Natural killer cell treated with Interleukin-12 subunit alpha and Interleukin-12 subunit beta and Interleukin-15 and Interleukin-18, amount 100 ng/mL, for 72 hours (primary cell): ENCODE results near the gene GABRA6. TPM values are rescaled to one million over a fixed set of nuclear protein-coding genes. Genes with fewer than 3 reads are reported as not detected.
"Not testable (repeated sequence)": the region's sequence is repeated elsewhere in the genome, so short reads cannot be mapped to it uniquely, and the experiment has no call there.

Experiments
- ATAC-seq, 2 donors: fragments of 150-1000 bp; cut with Tn5 transposase in 1 of 2; sonication (Bioruptor Pico), chemical (Tn5 transposase) in 1 of 2; 2 replicates each; pipeline ENCODE4 v1.10.0; 2021
- DNase-seq: peaks from one replicate; pipeline ENCODE4 v3.0.0; 2022; ENCODE audit warnings: low spot score
- H3K27ac Mint-ChIP-seq, 2 donors: 1 replicate in 1 of 2; 2 replicates in 1 of 2; pipeline ENCODE4 v1.8.0; 2022; ENCODE audit warnings: mixed read lengths in 2 of 2, mild to moderate bottlenecking in 1 of 2, moderate library complexity in 1 of 2
- H3K27me3 Mint-ChIP-seq, 2 donors: 1 replicate in 1 of 2; 2 replicates in 1 of 2; pipeline ENCODE4 v1.8.0; 2022; ENCODE audit warnings: mixed read lengths in 2 of 2
- H3K36me3 Mint-ChIP-seq: one replicate; pipeline ENCODE4 v1.8.0; 2022; ENCODE audit warnings: mixed read lengths
- H3K4me1 Mint-ChIP-seq, 2 donors: 1 replicate in 1 of 2; 2 replicates in 1 of 2; pipeline ENCODE4 v1.8.0; 2022; ENCODE audit warnings: low read depth in 2 of 2, mixed read lengths in 2 of 2, mild to moderate bottlenecking in 1 of 2
- H3K4me3 Mint-ChIP-seq: one replicate; pipeline ENCODE4 v1.8.0; 2022; ENCODE audit warnings: mixed read lengths
- H3K9me3 Mint-ChIP-seq: 2 replicates; pipeline ENCODE4 v1.8.0; 2022; ENCODE audit warnings: mixed read lengths
- total RNA-seq, 2 donors: library from RNA; stranded (reverse); gene quantifications; one replicate each; pipeline ENCODE4 v1.2.3, GENCODE V29; 2022

Gene GABRA6
- total RNA-seq: not detected

- Mint-ChIP-seq H3K4me3 (no peak within 1 kb of the TSS), H3K36me3 (no peaks in the 10 kb centered on the region), H3K9me3 (peaks cover 9% of the 10 kb centered on the region), H3K27ac (no peak within 1 kb of the TSS), H3K4me1 (no peaks in the 10 kb centered on the region), H3K27me3 (no peaks in the 10 kb centered on the region)
- DNase-seq (no peak), ATAC-seq (no peak)
Observed at GRCh38 chr5:161685461-161685860, at the start of gene GABRA6. Gene GABRA6 (plus strand): TSS chr5:161685721. CDS start chr5:161685990, 269 bp downstream.

DNA sequence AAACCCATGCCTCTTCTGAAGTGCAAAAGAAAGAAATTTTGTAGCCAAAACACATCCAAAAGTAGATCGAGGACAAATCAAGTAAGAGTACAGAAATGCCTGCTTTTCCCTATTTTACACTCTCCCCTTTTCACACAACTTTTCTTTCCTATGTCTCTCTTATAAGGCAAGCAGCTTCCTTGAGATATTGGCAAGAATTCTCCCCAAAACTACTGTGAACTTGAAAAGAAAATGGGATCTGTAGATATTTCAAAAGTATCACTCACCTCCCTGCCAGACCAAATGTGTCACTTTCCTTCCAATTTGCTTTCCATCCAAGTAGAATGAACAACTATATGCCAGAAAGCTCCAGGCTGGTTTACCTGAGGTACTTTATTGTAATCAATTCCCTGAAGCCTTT, 47.9 kb upstream of the GABRA6 start:
- no peak for DNase-seq
- Mint-ChIP-seq H3K27ac (no peak overlapping the region), H3K27me3 (no peaks in the 10 kb centered on the region), H3K4me3 (no peak overlapping the region), H3K4me1 (no peaks in the 10 kb centered on the region), H3K9me3 (peaks cover 11% of the 10 kb centered on the region), H3K36me3 (no peaks in the 10 kb centered on the region)
- no peak for ATAC-seq

GRCh38 chr5:161641444-161641843, 44.1 kb upstream of the GABRA6 start:
- H3K36me3 Mint-ChIP-seq: no peaks in the 10 kb centered on the region
- H3K9me3 Mint-ChIP-seq: peaks cover 11% of the 10 kb centered on the region
- H3K4me3 Mint-ChIP-seq: no peak overlapping the region
- DNase-seq (no peak), ATAC-seq (no peak)
- no peaks in the 10 kb centered on the region for H3K27me3 Mint-ChIP-seq
- H3K27ac Mint-ChIP-seq: no peak overlapping the region
- no peaks in the 10 kb centered on the region for H3K4me1 Mint-ChIP-seq

DNA sequence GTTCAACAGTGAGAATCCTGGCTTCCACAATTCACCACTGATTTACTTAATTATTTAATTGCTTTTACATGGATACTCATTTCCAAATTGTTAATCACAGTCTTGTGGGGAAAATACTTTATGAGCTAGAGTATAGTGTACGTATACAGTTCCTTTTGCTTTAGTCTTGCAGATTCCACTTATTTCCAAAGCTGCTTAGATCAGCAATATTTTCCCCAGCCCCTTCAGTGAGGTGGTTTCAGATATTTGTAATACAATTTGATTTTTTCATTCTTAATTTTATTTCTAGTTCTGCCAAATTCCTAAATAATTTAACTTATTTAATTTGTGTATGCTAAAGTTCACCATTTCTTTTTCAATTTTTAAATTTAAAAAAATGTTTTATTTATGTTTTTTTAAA, 40.3 kb upstream of the GABRA6 start:
- DNase-seq (no peak), ATAC-seq (no peak)
- Mint-ChIP-seq H3K4me1 (no peaks in the 10 kb centered on the region), H3K27me3 (no peaks in the 10 kb centered on the region), H3K27ac (no peak overlapping the region), H3K9me3 (peaks cover 7% of the 10 kb centered on the region), H3K4me3 (no peak overlapping the region), H3K36me3 (no peaks in the 10 kb centered on the region)

DNA sequence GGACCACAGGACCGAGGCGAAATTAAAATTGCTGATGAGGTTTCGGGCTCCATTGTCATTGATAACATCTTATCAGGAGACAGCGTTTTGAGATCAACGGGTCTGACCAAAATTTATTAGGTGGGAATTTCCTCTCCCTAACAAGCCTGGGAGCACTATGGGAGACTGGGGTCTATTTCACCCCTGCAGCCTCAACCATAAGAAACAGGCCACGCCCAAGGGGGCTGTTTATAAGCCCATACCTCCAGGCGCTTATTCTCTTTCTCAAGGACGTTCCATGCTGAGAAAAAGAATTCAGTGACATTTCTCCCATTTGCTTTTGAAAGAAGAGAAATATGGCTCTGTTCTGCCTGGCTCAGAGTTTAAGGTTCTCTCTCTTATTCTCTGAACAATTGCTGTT, 33.6 kb upstream of the GABRA6 start:
- not testable (repeated sequence) for H3K27ac Mint-ChIP-seq, H3K36me3 Mint-ChIP-seq
- peaks cover 24% of the 10 kb centered on the region for H3K9me3 Mint-ChIP-seq

GRCh38 chr5:161660806-161661205, 24.7 kb upstream of the GABRA6 start:
- Mint-ChIP-seq H3K27me3 (no peaks in the 10 kb centered on the region), H3K36me3 (no peaks in the 10 kb centered on the region), H3K4me3 (no peak overlapping the region)

More for the DNA sequence above, 33.6 kb upstream of the GABRA6 start:
- H3K4me3 Mint-ChIP-seq, DNase-seq, H3K27me3 Mint-ChIP-seq, ATAC-seq, H3K4me1 Mint-ChIP-seq: not testable (repeated sequence)

GRCh38 chr5:161663431-161663830, 22.1 kb upstream of the GABRA6 start:
- no peak for ATAC-seq
- no peak for DNase-seq
- Mint-ChIP-seq H3K27me3 (no peaks in the 10 kb centered on the region), H3K36me3 (no peaks in the 10 kb centered on the region), H3K4me1 (no peaks in the 10 kb centered on the region), H3K27ac (no peak overlapping the region), H3K4me3 (no peak overlapping the region), H3K9me3 (peaks cover 19% of the 10 kb centered on the region)

More at GRCh38 chr5:161660806-161661205, 24.7 kb upstream of the GABRA6 start:
- DNase-seq (no peak), ATAC-seq (no peak)
- Mint-ChIP-seq H3K9me3 (peaks cover 17% of the 10 kb centered on the region), H3K4me1 (no peaks in the 10 kb centered on the region), H3K27ac (no peak overlapping the region)

- Mint-ChIP-seq H3K4me3 (no peak overlapping the region), H3K36me3 (no peaks in the 10 kb centered on the region), H3K9me3 (peaks cover 6% of the 10 kb centered on the region), H3K4me1 (no peaks in the 10 kb centered on the region), H3K27ac (no peak overlapping the region), H3K27me3 (no peaks in the 10 kb centered on the region)
- no peak for ATAC-seq
- DNase-seq: no peak
Observed at GRCh38 chr5:161676103-161676502, 9.4 kb upstream of the GABRA6 start.

DNA sequence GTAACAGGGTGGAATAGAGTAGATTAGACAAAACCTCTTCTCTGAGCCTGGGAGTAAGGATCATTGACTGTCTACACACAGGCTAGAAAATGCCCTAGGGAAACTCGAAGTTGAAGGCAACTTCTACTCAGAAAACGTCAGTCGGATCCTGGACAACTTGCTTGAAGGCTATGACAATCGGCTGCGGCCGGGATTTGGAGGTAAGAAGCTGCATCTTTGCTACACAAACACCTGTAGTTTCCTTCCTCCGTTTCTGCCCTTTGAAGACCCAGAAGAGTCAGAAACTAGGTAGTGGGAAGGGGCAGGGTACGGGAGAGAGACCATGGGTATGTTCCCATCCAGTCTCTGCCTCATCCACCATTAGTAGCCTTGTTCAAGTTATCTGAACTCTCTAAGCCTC, 628 bp downstream of the GABRA6 start:
- Mint-ChIP-seq H3K36me3 (no peaks in the 10 kb centered on the region), H3K4me3 (no peak overlapping the region), H3K4me1 (no peaks in the 10 kb centered on the region), H3K9me3 (peaks cover 9% of the 10 kb centered on the region), H3K27ac (no peak overlapping the region), H3K27me3 (no peaks in the 10 kb centered on the region)
- ATAC-seq (no peak), DNase-seq (no peak)

GRCh38 chr5:161686881-161687280, 1.4 kb downstream of the GABRA6 start:
- no peak for DNase-seq
- Mint-ChIP-seq H3K27ac (no peak overlapping the region), H3K9me3 (peaks cover 9% of the 10 kb centered on the region), H3K36me3 (no peaks in the 10 kb centered on the region), H3K4me1 (no peaks in the 10 kb centered on the region), H3K27me3 (no peaks in the 10 kb centered on the region), H3K4me3 (no peak overlapping the region)
- no peak for ATAC-seq

DNA sequence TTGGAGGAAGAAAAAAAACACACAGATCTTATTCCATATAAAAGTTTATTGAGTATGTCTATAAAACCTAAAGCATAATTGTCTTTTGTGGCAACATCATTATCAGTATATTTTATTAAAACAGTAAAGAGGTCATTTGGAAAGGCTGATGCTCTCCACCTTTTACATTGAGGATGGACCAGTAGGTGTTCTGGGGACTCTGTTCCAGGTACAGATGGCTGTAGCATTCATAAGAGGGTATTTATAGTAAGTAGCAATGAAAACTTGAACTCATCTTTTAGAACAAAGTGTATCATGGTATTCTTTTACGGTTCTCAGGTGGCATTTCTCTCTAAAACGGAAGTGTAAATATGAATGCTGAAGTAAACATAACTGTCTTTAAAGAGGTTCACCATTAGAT, 1.8 kb downstream of the GABRA6 start:
- H3K27me3 Mint-ChIP-seq: no peaks in the 10 kb centered on the region
- no peak for ATAC-seq

DNA sequence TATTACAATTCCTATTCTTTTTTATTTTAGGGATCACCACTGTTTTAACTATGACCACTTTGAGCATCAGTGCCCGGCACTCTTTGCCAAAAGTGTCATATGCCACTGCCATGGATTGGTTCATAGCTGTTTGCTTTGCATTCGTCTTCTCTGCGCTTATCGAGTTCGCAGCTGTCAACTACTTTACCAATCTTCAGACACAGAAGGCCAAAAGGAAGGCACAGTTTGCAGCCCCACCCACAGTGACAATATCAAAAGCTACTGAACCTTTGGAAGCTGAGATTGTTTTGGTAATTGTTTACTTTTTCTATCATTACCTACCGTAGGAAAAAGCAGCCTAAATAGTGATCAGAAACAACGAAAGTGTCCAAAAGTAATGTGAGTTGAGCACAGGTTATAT, 6.4 kb downstream of the GABRA6 start:
- ATAC-seq (no peak), DNase-seq (no peak)
- H3K4me1 Mint-ChIP-seq: no peaks in the 10 kb centered on the region
- peaks cover 3% of the 10 kb centered on the region for H3K9me3 Mint-ChIP-seq
- no peak overlapping the region for H3K4me3 Mint-ChIP-seq
- H3K36me3 Mint-ChIP-seq: no peaks in the 10 kb centered on the region
- H3K27ac Mint-ChIP-seq: no peak overlapping the region
- H3K27me3 Mint-ChIP-seq: no peaks in the 10 kb centered on the region

More for the DNA sequence above, 1.8 kb downstream of the GABRA6 start:
- H3K9me3 Mint-ChIP-seq: peaks cover 9% of the 10 kb centered on the region
- no peak overlapping the region for H3K27ac Mint-ChIP-seq
- no peaks in the 10 kb centered on the region for H3K4me1 Mint-ChIP-seq
- H3K4me3 Mint-ChIP-seq: no peak overlapping the region
- no peak for DNase-seq
- H3K36me3 Mint-ChIP-seq: no peaks in the 10 kb centered on the region

DNA sequence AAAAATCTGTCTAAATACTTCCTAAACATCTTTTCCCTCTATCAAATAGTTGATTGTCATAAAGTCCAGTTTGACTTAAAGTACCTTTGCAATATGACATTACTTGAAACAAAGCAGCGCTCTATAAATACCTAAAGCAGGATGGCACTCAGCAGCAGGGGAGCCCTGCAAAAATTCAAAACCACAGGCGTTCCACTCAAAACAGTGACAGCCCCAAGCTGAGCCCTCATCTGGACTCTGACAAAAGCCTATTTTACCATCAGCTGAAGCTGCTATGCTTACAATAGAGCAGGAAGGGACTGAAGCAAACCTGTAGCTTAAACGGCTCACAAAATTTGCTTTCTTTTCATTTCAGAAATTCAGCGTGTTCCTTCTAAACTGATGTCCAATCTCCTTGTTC, 11.5 kb downstream of the GABRA6 start:
- peaks cover 16% of the 10 kb centered on the region for H3K9me3 Mint-ChIP-seq
- ATAC-seq: no peak
- H3K4me3 Mint-ChIP-seq: no peak overlapping the region
- no peaks in the 10 kb centered on the region for H3K4me1 Mint-ChIP-seq
- no peaks in the 10 kb centered on the region for H3K36me3 Mint-ChIP-seq
- no peaks in the 10 kb centered on the region for H3K27me3 Mint-ChIP-seq
- H3K27ac Mint-ChIP-seq: no peak overlapping the region
- DNase-seq: no peak

GRCh38 chr5:161700065-161700464, 14.5 kb downstream of the GABRA6 start:
- H3K27ac Mint-ChIP-seq: no peak overlapping the region
- H3K27me3 Mint-ChIP-seq: no peaks in the 10 kb centered on the region
- no peak overlapping the region for H3K4me3 Mint-ChIP-seq
- DNase-seq (no peak), ATAC-seq (no peak)
- no peaks in the 10 kb centered on the region for H3K36me3 Mint-ChIP-seq
- no peaks in the 10 kb centered on the region for H3K4me1 Mint-ChIP-seq
- peaks cover 16% of the 10 kb centered on the region for H3K9me3 Mint-ChIP-seq

- Mint-ChIP-seq H3K9me3 (peaks cover 13% of the 10 kb centered on the region), H3K4me3 (no peak overlapping the region), H3K27me3 (no peaks in the 10 kb centered on the region), H3K36me3 (no peaks in the 10 kb centered on the region), H3K27ac (no peak overlapping the region), H3K4me1 (no peaks in the 10 kb centered on the region)
- ATAC-seq (no peak), DNase-seq (no peak)
Observed at GRCh38 chr5:161703528-161703927, 18.0 kb downstream of the GABRA6 start.
